Heart left ventricle (tissue), 13 donors: ENCODE results near the gene TANK.

Experiments used
- POLR2A ChIP-seq, 2 donors: fragments of 450-650 bp; IDR thresholded peaks; one replicate each; pipeline ENCODE4 v1.6.1; 2017; ENCODE audit warnings: antibody characterized with exemption in 2 of 2, mild to moderate bottlenecking in 2 of 2, moderate library complexity in 2 of 2
- TF ChIP-seq, protein P1 (sequence below), 12 donors: fragments of 200-600 bp; sonication (generic) in 4 of 12; IDR thresholded peaks; one replicate each; pipeline versions ENCODE4 v1.5.0 to v1.8.0; 2018 to 2022; ENCODE audit warnings: antibody characterized with exemption in 12 of 12, mild to moderate bottlenecking in 5 of 12
- donor health status: ischemic (EF 13 %, LVEDD 7.1; RV severe dilation, severe dysfunction).
- donor health status: DM: no; HTN: yes; CAD: no.
- donor health status: DM: no; HTN: no; CAD: no.
- donor health status: ischemic (EF 25% LVEDD 6.9; RV normal size, moderate dysfunction).
- donor health status: ischemic (EF 25% LVEDD 5.7; RV mildly dilated, moderate dysfunction).
- donor health status: ischemic (EF 35%, LVEDD 5.7; RV mildly dilated, moderate dysfunction).
- donor health status: nonischemic (EF 11% LVEDD 7.7; RV severe dilation, severe dysfunction).
- donor health status: DM: yes; HTN: yes; CAD: no.
- donor health status: PGD.
- donor health status: ischemic (EF 29% LVEDD 5.4; RV normal size, mild dysfunction).
- donor health status: nonischemic (EF 23%, LVEDD 6.1; RV moderate dilation, normal function).

DNA sequence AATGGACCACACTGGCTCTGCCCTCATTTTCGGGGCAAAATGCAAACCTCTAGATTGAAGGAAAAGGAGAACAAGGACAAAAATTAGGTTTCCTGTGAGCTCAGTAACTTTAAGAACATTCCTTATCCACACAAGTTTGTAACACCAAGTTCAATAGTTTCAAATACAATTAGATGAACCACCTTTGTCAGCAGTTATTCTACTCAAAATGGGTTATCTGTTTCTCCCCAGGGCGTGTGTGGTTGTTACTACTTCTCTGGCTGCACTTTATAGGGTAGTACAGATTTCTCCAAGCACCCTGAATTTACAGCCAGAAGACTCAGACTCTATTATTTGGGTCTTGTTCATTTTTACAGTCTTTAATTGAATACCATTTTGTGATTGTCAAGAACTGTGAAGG, 45.0 kb upstream of the TANK start:
- TF ChIP-seq, protein P1, sequence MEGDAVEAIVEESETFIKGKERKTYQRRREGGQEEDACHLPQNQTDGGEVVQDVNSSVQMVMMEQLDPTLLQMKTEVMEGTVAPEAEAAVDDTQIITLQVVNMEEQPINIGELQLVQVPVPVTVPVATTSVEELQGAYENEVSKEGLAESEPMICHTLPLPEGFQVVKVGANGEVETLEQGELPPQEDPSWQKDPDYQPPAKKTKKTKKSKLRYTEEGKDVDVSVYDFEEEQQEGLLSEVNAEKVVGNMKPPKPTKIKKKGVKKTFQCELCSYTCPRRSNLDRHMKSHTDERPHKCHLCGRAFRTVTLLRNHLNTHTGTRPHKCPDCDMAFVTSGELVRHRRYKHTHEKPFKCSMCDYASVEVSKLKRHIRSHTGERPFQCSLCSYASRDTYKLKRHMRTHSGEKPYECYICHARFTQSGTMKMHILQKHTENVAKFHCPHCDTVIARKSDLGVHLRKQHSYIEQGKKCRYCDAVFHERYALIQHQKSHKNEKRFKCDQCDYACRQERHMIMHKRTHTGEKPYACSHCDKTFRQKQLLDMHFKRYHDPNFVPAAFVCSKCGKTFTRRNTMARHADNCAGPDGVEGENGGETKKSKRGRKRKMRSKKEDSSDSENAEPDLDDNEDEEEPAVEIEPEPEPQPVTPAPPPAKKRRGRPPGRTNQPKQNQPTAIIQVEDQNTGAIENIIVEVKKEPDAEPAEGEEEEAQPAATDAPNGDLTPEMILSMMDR (IDR thresholded peaks at IDR 0.05): no peak
- no peak for TF ChIP-seq POLR2A (IDR thresholded peaks at IDR 0.05)
